Left lung (tissue), 14 donors: ENCODE measurements around the gene CD164L2. TPM values are rescaled to one million over a fixed set of nuclear protein-coding genes. Genes with fewer than 3 reads are reported as not detected.
"Not testable (repeated sequence)": the region's sequence is repeated elsewhere in the genome, so short reads cannot be mapped to it uniquely, and the experiment has no call there.

ENCODE experiments used
- ATAC-seq: fragments of 200-7000 bp; cut with Tn5 transposase; one replicate; pipeline ENCODE4 v1.9.1; 2020; ENCODE audit warnings: moderate library complexity
- DNase-seq, 4 donors: peaks; one replicate each; pipeline ENCODE4 v3.0.0-alpha.2; 2013 to 2020
- H3K27ac ChIP-seq, 2 donors: fragments of 200-600 bp; sonication (generic) in 1 of 2; one replicate each; pipeline versions ENCODE4 v1.5.0 to v1.8.0; 2020 to 2021
- H3K27me3 ChIP-seq, 2 donors: fragments of 200-600 bp; sonication (generic) in 1 of 2; one replicate each; pipeline versions ENCODE4 v1.5.0 to v1.8.0; 2020 to 2021
- H3K36me3 ChIP-seq, 2 donors: fragments of 200-600 bp; sonication (generic) in 1 of 2; one replicate each; pipeline versions ENCODE4 v1.5.0 to v1.8.0; 2020 to 2021
- H3K4me1 ChIP-seq, 2 donors: fragments of 200-600 bp; one replicate each; pipeline ENCODE4 v1.8.0; 2021
- H3K4me3 ChIP-seq, 2 donors: fragments of 200-600 bp; sonication (generic) in 1 of 2; one replicate each; pipeline versions ENCODE4 v1.5.0 to v1.8.0; 2020 to 2021; ENCODE audit warnings: mild to moderate bottlenecking in 1 of 2
- H3K9me3 ChIP-seq, 2 donors: fragments of 200-600 bp; sonication (generic) in 1 of 2; one replicate each; pipeline versions ENCODE4 v1.5.0 to v1.8.0; 2020 to 2021
- intact Hi-C, 2 donors: fragments of 100-400 bp; cut with DNase I; formaldehyde crosslinking; loops; one replicate each; pipeline versions ENCODE4 v1.11.2 to v1.14.2; 2022
- long read RNA-seq, 12 donors: library from polyadenylated mRNA in 2 of 12; unstranded in 2 of 12; transcript quantifications; one replicate each; pipeline ENCODE4 v2.0.0 and lab custom pipeline, GENCODE V29; 2019 to 2026
- polyA plus RNA-seq, 6 donors: library from polyadenylated mRNA; unstranded; fragments of 120-200 nt; gene quantifications; one replicate each; pipeline ENCODE4 v1.2.1, GENCODE V29; 2013; ENCODE audit not compliant: insufficient read length in 6 of 6
- total RNA-seq, 2 donors: library from RNA; stranded (reverse); fragmentation: NEBNext Ultra II Directional; extraction: Animal tissue kit (Norgen Biotek cat#: 25700); gene quantifications; one replicate each; pipeline ENCODE4 v1.2.1, GENCODE V29; 2021
- TF ChIP-seq, protein P1 (sequence below), 2 donors: fragments of 200-600 bp; sonication (generic) in 1 of 2; IDR thresholded peaks; one replicate each; pipeline versions ENCODE4 v1.5.0 to v1.8.0; 2021; ENCODE audit warnings: antibody characterized with exemption in 2 of 2
- donor health status: DM: no; HTN: yes; CAD: no.
- donor health status: DM: no; HTN: no; CAD: no.

Gene CD164L2
- total RNA-seq (1 to 10 TPM; 4.0 to 5.9 TPM), polyA plus RNA-seq (1 to 10 TPM in 3 of 6 donors, under 1 TPM in 3; 0.33 to 2.2 (median 1.1) TPM)
- long read RNA-seq, donor 1: 0 reads
- long read RNA-seq, donor 2: 0 reads
- long read RNA-seq, donor 3: 0 reads
- long read RNA-seq, donor 4, partial matches to known transcripts: 0 of 2 reads
- long read RNA-seq, donor 4, other reads (novel, unspliced or antisense): 1 of 2 reads
- long read RNA-seq, donor 5, partial matches to known transcripts: 0 of 3 reads
- long read RNA-seq, donor 5, other reads (novel, unspliced or antisense): 0 of 3 reads
- long read RNA-seq, donor 6: 0 reads
- long read RNA-seq, donor 7: 0 reads
- long read RNA-seq, donor 8, partial matches to known transcripts: 0 of 1 reads
- long read RNA-seq, donor 8, other reads (novel, unspliced or antisense): 0 of 1 reads
- long read RNA-seq, donor 9: 0 reads
- long read RNA-seq, donor 10, partial matches to known transcripts: 1 of 3 reads
- long read RNA-seq, donor 10, other reads (novel, unspliced or antisense): 0 of 3 reads
- long read RNA-seq, donor 11: 0 reads
- long read RNA-seq, donor 12: 0 reads

DNA sequence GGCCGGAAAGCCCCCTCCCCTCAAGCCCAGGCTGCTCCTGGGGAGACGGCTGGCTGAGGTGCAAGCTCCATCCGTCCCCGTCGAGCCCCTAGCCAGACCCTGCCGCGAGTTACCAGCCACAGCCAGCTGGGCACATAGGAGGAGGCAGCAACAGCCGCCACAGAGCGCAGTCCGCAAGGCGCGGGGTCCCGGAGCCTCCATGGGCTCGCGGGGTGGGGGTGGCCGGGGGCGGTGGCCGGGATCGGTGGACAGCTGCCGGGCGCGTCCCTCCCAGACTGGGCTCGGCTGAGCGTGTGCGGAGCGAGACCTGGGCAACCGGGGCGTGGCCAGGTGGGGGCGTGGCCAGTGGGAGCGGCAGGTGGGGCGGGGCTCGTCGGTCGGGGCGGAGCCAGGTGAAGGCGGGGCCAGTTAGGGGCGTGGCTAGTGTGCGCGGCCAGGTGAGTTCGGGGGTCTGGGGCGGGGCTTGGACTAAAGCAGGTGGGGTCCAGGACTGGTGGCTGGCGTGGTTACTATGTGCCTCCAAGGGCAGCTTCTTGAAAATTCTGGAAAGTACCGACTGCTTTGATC lies at the start of gene CD164L2:
Gene CD164L2, minus strand, starts transcription at position 295 of the 567 bp plus-strand sequence. Its CDS starts 94 bp downstream, at position 201.
- ATAC-seq: peak; percentile 95

DNA sequence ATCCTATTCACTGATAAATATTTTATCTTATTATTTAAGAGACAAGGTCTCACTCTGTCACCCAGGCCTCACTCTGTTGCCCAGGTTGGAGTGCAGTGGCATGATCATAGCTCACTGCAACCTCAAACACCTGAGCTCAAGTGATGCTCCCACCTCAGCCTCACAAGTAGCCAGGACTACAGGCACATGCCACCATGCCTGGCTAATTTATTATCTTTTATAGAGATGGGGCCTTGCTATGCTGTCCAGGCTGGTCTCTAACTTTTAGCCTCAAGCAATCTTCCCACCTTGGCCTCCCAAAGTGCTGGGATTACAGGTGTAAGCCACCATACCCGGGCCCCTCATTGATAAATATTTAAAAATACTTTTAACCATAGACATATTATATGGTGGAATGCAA lies 49.6 kb upstream of the CD164L2 start:
- H3K27me3 ChIP-seq, H3K9me3 ChIP-seq: not testable (repeated sequence)

More for the DNA sequence above, at the start of gene CD164L2:
- peaks cover 0 to 10% of the 10 kb centered on the region in 2 donors for H3K27me3 ChIP-seq
- H3K9me3 ChIP-seq: no peaks in the 10 kb centered on the region
- H3K27ac ChIP-seq: no peak within 1 kb of the TSS
- intact Hi-C loops: loop anchor here in 1 of 2 donors (10.0 kb wide), 1 partner anchor 278 kb away; no protein-coding TSS in a partner anchor
- peaks cover 3 to 26% of the 10 kb centered on the region in 2 donors for H3K4me1 ChIP-seq
- peak in 2 of 4 donors; percentile 77 to 90 for DNase-seq
- peak within 1 kb of the TSS in 1 of 2 donors; percentile 24 for H3K4me3 ChIP-seq
- TF ChIP-seq, protein P1, sequence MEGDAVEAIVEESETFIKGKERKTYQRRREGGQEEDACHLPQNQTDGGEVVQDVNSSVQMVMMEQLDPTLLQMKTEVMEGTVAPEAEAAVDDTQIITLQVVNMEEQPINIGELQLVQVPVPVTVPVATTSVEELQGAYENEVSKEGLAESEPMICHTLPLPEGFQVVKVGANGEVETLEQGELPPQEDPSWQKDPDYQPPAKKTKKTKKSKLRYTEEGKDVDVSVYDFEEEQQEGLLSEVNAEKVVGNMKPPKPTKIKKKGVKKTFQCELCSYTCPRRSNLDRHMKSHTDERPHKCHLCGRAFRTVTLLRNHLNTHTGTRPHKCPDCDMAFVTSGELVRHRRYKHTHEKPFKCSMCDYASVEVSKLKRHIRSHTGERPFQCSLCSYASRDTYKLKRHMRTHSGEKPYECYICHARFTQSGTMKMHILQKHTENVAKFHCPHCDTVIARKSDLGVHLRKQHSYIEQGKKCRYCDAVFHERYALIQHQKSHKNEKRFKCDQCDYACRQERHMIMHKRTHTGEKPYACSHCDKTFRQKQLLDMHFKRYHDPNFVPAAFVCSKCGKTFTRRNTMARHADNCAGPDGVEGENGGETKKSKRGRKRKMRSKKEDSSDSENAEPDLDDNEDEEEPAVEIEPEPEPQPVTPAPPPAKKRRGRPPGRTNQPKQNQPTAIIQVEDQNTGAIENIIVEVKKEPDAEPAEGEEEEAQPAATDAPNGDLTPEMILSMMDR (IDR thresholded peaks at IDR 0.05): no peak
- no peaks in the 10 kb centered on the region for H3K36me3 ChIP-seq

DNA sequence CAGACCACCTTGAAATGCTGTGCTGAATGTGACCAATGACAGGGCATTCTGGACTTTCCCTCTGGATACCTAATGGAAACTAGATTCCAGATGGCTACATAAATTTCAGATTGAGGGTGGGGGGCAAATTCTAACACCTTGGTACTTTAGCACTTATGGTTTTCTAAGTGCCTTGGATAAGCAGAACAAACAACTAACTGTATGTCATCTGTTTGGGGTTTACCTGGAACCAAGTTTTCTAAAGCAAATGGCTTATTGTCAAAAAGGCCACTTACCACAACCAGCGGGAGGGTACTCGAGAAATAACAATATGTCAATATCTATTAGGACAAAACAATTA lies 48.4 kb upstream of the CD164L2 start:
- intact Hi-C loops: no loop called here
- ATAC-seq (no peak), DNase-seq (no peak)
- H3K4me3 ChIP-seq: no peak overlapping the region
- H3K27me3 ChIP-seq: no peaks in the 10 kb centered on the region
- no peaks in the 10 kb centered on the region for H3K9me3 ChIP-seq
- peaks cover 63 to 98% of the 10 kb centered on the region in 2 donors for H3K4me1 ChIP-seq
- H3K27ac ChIP-seq: peak overlapping the region; percentile 55 to 85
- TF ChIP-seq, protein P1 (IDR thresholded peaks at IDR 0.05): no peak
- peaks cover 0 to 18% of the 10 kb centered on the region in 2 donors for H3K36me3 ChIP-seq

More for the DNA sequence above, 49.6 kb upstream of the CD164L2 start:
- DNase-seq, H3K4me3 ChIP-seq, intact Hi-C loops, H3K36me3 ChIP-seq, ATAC-seq: not testable (repeated sequence)
- Histone ChIP-seq H3K27ac (peak overlapping the region in 1 of 2 donors; percentile 89), H3K4me1 (peaks cover 73 to 98% of the 10 kb centered on the region in 2 donors)

DNA sequence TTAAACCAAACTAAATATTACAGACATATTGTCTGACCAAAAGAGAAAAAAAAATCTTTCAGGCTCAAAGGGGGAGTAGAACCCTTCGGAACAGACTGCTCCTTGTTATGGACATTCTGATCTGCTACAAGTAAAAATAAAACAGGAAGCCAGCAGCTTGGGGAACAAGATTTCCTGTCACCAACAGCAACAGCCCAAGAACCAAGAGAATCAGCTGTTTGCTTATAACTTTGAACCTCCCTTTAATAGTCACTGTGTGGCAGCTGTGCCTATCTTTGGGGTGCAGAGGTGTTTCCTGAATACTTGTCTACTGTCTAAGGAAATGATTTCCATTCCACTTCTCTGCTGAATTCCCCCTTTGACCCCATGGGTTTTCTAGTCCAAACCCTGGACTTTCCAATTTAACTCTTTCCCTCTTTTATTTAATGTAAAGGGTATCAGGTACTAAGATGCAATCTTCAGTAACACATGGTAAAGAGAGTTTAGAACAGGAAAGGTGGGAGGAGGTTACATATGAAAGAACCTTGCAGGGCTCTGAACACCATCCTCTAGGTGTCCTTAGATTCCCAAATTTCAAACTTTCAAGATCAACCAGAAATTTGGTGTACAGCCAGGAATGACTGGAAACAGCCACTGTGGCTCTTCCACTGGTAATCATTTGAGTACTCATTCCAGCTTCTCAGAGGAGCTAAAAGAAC lies 47.9 kb upstream of the CD164L2 start:
- Histone ChIP-seq H3K27ac (peak overlapping the region; percentile 55 to 85), H3K36me3 (peaks cover 0 to 23% of the 10 kb centered on the region in 2 donors), H3K4me3 (no peak overlapping the region), H3K27me3 (no peaks in the 10 kb centered on the region), H3K4me1 (peaks cover 58 to 98% of the 10 kb centered on the region in 2 donors), H3K9me3 (no peaks in the 10 kb centered on the region)
- TF ChIP-seq, protein P1 (IDR thresholded peaks at IDR 0.05): no peak
- intact Hi-C loops: no loop called here
- DNase-seq (peak in 2 of 4 donors; percentile 27 to 53), ATAC-seq (peak; percentile 38)

DNA sequence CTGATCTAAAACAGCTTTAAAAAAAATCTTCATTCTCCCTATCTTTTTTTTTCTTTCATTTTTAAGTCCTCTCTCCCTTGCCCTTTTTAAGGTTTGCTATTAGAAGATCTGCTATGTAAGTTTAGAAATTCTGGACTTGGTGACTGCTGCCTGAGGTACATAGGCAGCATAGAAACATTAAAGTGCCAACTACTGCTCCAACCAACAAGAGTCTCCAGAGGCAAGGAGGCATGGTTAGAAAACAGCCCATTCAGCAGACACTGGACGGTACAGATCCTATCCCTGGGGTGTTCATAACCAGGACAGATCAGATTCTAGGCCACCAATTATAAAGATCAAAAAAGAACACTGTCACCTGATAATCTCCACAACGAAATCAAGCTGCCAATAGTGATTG lies 45.9 kb upstream of the CD164L2 start:
- intact Hi-C loops: loop anchor here in 1 of 2 donors (10.0 kb wide), 1 partner anchor 56 kb away; no protein-coding TSS in a partner anchor
- Histone ChIP-seq H3K9me3 (no peaks in the 10 kb centered on the region), H3K27me3 (no peaks in the 10 kb centered on the region), H3K27ac (peak overlapping the region; percentile 55 to 85), H3K4me3 (no peak overlapping the region), H3K36me3 (peaks cover 0 to 32% of the 10 kb centered on the region in 2 donors), H3K4me1 (peaks cover 43 to 81% of the 10 kb centered on the region in 2 donors)
- ATAC-seq: no peak
- TF ChIP-seq, protein P1 (IDR thresholded peaks at IDR 0.05): no peak
- DNase-seq: no peak
